Common myeloid progenitor, CD34-positive (primary cell): ENCODE results near the gene TTI1.

Source experiments
- CTCF ChIA-PET: fragments of 350-600 bp; sonication (Branson Sonifier 250); formaldehyde crosslinking; loops from one replicate; lab custom pipeline; 2021; ENCODE audit warnings: antibody characterized with exemption; lab: Charles Lee
- POLR2A ChIA-PET: fragments of 350-600 bp; sonication (Branson Sonifier 250); formaldehyde crosslinking; loops from one replicate; lab custom pipeline; 2021; ENCODE audit warnings: antibody characterized with exemption; lab: Charles Lee
- DNase-seq, 3 donors: peaks; one replicate each; pipeline versions ENCODE4 v3.0.0 to v3.0.0-alpha.2; 2013
- H3K27ac ChIP-seq, 2 experiments: 1 replicate in 1 of 2; 2 replicates in 1 of 2; pipeline ENCODE4 v1.7.0; 2013; ENCODE audit warnings: inconsistent platforms in 2 of 2, low read length in 2 of 2, mild to moderate bottlenecking in 2 of 2, low read depth in 1 of 2, moderate library complexity in 1 of 2; ENCODE audit not compliant: severe bottlenecking in 2 of 2, insufficient read depth in 1 of 2, poor library complexity in 1 of 2
- H3K27me3 ChIP-seq, 5 experiments: replicated peaks in 2 of 5; 1 replicate in 3 of 5; 2 replicates in 2 of 5; pipeline versions ENCODE4 v1.6.1 to v1.7.0; 2013; ENCODE audit warnings: low read length in 4 of 5, mild to moderate bottlenecking in 2 of 5, moderate library complexity in 2 of 5, inconsistent platforms in 1 of 5; ENCODE audit not compliant: insufficient read depth in 5 of 5, control insufficient read depth in 4 of 5
- H3K36me3 ChIP-seq, 4 experiments: 1 replicate in 2 of 4; 2 replicates in 2 of 4; pipeline versions ENCODE4 v1.6.1 to v1.7.0; 2013; ENCODE audit warnings: low read length in 3 of 4, control low read depth in 1 of 4, mild to moderate bottlenecking in 1 of 4; ENCODE audit not compliant: control insufficient read depth in 4 of 4, insufficient read depth in 4 of 4
- H3K4me1 ChIP-seq, 4 experiments: 1 replicate in 3 of 4; 2 replicates in 1 of 4; pipeline versions ENCODE4 v1.6.1 to v1.7.1; 2013; ENCODE audit warnings: low read length in 3 of 4, mild to moderate bottlenecking in 3 of 4, control low read depth in 1 of 4, inconsistent platforms in 1 of 4, moderate library complexity in 1 of 4; ENCODE audit not compliant: control insufficient read depth in 4 of 4, insufficient read depth in 4 of 4; ENCODE audit errors: control extremely low read depth in 1 of 4
- H3K4me3 ChIP-seq, 7 experiments: 1 replicate in 4 of 7; 2 replicates in 3 of 7; pipeline versions ENCODE4 v1.5.1 to v1.7.0; 2013; ENCODE audit warnings: mild to moderate bottlenecking in 7 of 7, low read length in 6 of 7, moderate library complexity in 6 of 7, inconsistent platforms in 2 of 7, low read depth in 2 of 7, control low read depth in 1 of 7; ENCODE audit not compliant: insufficient read depth in 4 of 7, control insufficient read depth in 1 of 7; ENCODE audit errors: extremely low read depth in 1 of 7
- H3K9me3 ChIP-seq, 5 experiments: 1 replicate in 4 of 5; 2 replicates in 1 of 5; pipeline versions ENCODE4 v1.6.1 to v1.7.1; 2013; ENCODE audit warnings: low read length in 4 of 5, mild to moderate bottlenecking in 2 of 5, inconsistent platforms in 1 of 5, low read depth in 1 of 5, moderate library complexity in 1 of 5; ENCODE audit not compliant: control insufficient read depth in 4 of 5, insufficient read depth in 2 of 5; ENCODE audit errors: control extremely low read depth in 1 of 5
- WGBS: methylation state at CpG from one replicate; pipeline ENCODE4 v1.1.5; 2013; ENCODE audit not compliant: insufficient coverage; 5-methylcytosine and 5-hydroxymethylcytosine counted together

TTI1 gene

DNA sequence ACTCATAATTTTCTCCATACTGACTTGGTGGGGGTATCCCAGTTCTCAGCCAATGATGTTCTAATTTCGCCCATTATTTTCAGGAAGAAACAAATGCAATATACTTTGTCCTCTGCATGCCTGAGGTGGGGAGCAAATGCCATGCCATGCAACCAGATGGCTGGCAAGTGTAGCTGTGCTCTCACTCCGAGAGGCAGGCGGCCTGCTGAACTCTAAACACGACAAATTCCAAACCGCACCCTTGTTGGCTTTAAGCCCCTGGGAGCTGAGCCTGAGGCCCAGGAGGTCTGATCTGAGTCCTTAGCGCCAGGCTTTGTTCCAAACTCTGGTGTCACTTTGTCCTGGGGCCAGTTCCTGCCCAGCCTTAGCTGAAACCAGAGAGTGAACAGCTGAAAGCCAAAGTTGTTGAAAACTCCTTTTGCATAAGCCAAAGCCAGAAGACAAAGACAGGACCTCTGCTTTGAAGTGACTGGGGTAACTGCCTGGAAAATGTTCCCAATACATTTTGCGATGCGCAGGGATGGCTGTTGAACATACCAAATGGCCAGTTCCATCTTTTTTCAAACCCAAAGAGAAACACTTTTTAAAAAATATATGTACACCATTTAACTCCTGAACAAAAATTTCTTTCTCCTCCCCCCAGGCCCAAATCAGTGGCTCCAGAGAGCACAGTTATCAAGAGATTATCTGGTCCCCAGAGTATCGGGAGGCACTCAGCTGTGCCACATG, 46.2 kb downstream of the TTI1 start:
- H3K4me3 ChIP-seq, result no peak overlapping the region
- H3K27me3 ChIP-seq, result no peaks in the 10 kb centered on the region
- H3K4me1 ChIP-seq, result peaks cover 12 to 24% (median 18%) of the 10 kb centered on the region in 4 experiments
- CTCF ChIA-PET, result interaction anchor here (1.5 kb wide), 1 partner anchor 44 kb away, joined by 3 read pairs; no protein-coding TSS in a partner anchor
- no peak overlapping the region for H3K27ac ChIP-seq
- no peaks in the 10 kb centered on the region for H3K9me3 ChIP-seq
- DNase-seq, result no peak
- peaks cover 6 to 80% (median 31%) of the 10 kb centered on the region in 4 experiments for H3K36me3 ChIP-seq
- POLR2A ChIA-PET, result interaction anchor here (0.6 kb wide), 1 partner anchor 1007 kb away, joined by 3 read pairs; no protein-coding TSS in a partner anchor
- WGBS, result 100% methylated on average over 8 of the region's 9 CpGs

GRCh38 chr20:37986044-37986858, 47.0 kb downstream of the TTI1 start:
- Histone ChIP-seq H3K36me3 (peaks cover 6 to 79% (median 32%) of the 10 kb centered on the region in 4 experiments), H3K4me1 (peaks cover 11 to 21% (median 15%) of the 10 kb centered on the region in 4 experiments), H3K4me3 (no peak overlapping the region), H3K9me3 (no peaks in the 10 kb centered on the region), H3K27ac (peak overlapping the region in 1 of 2 experiments; percentile 7), H3K27me3 (no peaks in the 10 kb centered on the region)
- CTCF ChIA-PET, result interaction anchor here (0.8 to 1.5 kb wide), 2 partner anchors 43 to 422 kb away, joined by 3 to 4 read pairs; no protein-coding TSS in a partner anchor
- POLR2A ChIA-PET, result no interaction called here
- WGBS, result 93% methylated on average over 8 of the region's 9 CpGs
- DNase-seq, result no peak

- no peak overlapping the region for H3K4me3 ChIP-seq
- H3K36me3 ChIP-seq, result peaks cover 6 to 74% (median 36%) of the 10 kb centered on the region in 4 experiments
- ChIA-PET POLR2A (no interaction called here), CTCF (no interaction called here)
- H3K27me3 ChIP-seq, result no peaks in the 10 kb centered on the region
- no peaks in the 10 kb centered on the region for H3K9me3 ChIP-seq
- no peak for DNase-seq
- H3K27ac ChIP-seq, result no peak overlapping the region
- WGBS, result 96% methylated on average over 11 of the region's 14 CpGs
- H3K4me1 ChIP-seq, result peaks cover 0 to under 1% (median 0%) of the 10 kb centered on the region in 4 experiments
Observed at GRCh38 chr20:37984018-37984785, 49.1 kb downstream of the TTI1 start.

DNA sequence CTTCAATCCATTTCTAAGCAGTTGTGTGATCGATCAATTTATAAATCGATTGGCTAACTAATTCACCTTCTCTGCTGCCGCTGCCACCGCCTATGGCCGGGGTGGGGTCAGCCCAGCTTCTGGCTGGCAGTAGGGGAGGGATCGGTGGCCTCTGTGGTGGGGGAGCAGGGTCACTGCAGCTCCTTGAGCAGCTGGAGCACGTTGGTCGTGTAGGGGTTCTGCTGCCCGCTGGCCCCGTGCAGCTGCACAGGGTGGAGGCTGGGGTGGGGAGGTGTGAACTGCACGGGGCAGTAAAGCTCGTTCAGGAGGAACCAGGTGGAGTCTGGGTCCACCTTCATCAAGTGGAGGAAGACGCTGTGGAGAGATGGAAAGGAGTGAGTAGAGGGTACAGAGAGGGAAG, 50.0 kb downstream of the TTI1 start:
- Histone ChIP-seq H3K27ac (no peak overlapping the region), H3K4me1 (no peaks in the 10 kb centered on the region), H3K4me3 (no peak overlapping the region), H3K9me3 (no peaks in the 10 kb centered on the region), H3K27me3 (no peaks in the 10 kb centered on the region), H3K36me3 (peaks cover 5 to 65% (median 31%) of the 10 kb centered on the region in 4 experiments)
- 97% methylated on average over 11 of the region's 13 CpGs for WGBS
- DNase-seq, result no peak
- ChIA-PET CTCF (no interaction called here), POLR2A (no interaction called here)

DNA sequence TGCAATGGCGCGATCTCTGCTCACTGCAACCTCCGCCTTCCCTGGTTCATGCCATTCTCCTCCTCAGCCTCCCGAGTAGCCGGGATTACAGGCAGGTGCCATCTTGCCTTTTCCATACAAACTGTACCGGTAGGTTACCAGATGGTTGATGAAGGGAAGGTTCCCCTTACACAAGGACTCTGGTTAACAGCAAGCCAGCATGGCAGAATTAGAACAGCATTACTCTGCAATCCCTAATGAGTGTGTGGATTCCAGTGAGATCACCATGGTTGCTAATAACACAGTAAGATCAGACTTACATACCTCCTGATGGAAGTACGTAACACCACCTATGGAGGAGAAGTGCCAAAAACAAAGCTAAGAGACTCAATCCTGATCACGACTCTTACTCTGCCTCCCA, 51.7 kb downstream of the TTI1 start:
- no peaks in the 10 kb centered on the region for H3K27me3 ChIP-seq
- no peak overlapping the region for H3K4me3 ChIP-seq
- H3K4me1 ChIP-seq, result peaks cover 3 to 7% (median 6%) of the 10 kb centered on the region in 4 experiments
- no peak overlapping the region for H3K27ac ChIP-seq
- no peak for DNase-seq
- WGBS, result 98% methylated on average over 4 of the region's 8 CpGs
- ChIA-PET POLR2A (no interaction called here), CTCF (interaction anchor here (0.6 to 2.0 kb wide), 2 partner anchors 12 to 461 kb away, joined by 3 to 5 read pairs; no protein-coding TSS in a partner anchor)
- H3K9me3 ChIP-seq, result no peaks in the 10 kb centered on the region
- H3K36me3 ChIP-seq, result peaks cover 0 to 48% (median 23%) of the 10 kb centered on the region in 4 experiments

DNA sequence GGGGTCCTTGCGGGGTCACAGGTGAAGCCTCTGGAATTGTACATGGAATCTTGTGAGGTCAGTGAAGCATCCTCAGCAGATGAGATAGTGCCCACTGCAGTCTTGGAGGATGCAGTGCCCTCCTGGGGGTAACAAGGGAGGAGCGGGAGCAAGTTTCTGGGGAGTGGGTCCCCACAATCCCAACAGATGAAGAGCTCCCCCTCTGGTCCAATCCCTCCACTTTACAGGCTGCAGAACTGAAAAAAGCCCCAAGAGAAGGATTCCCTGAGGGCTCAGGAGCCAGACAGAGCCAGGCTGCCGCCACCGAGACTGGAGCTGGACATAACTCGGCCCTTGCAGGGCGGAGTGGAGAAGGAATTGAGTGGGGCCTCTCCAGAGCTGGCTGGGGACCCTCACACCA, 52.4 kb downstream of the TTI1 start:
- Histone ChIP-seq H3K27me3 (no peaks in the 10 kb centered on the region), H3K9me3 (no peaks in the 10 kb centered on the region), H3K27ac (no peak overlapping the region), H3K36me3 (peaks cover 0 to 42% (median 20%) of the 10 kb centered on the region in 4 experiments), H3K4me1 (peaks cover 3 to 7% (median 6%) of the 10 kb centered on the region in 4 experiments), H3K4me3 (no peak overlapping the region)
- ChIA-PET POLR2A (no interaction called here), CTCF (interaction anchor here (0.6 to 2.0 kb wide), 2 partner anchors 12 to 460 kb away, joined by 3 to 5 read pairs; no protein-coding TSS in a partner anchor)
- 96% methylated on average over 6 of the region's 6 CpGs for WGBS
- no peak for DNase-seq
